OCI-LY7 (cell line): ENCODE measurements around the gene LILRB1.

Experiments
- CTCF ChIP-seq: fragments of 200-600 bp; sonication (generic); conservative IDR thresholded peaks from 2 replicates; pipeline ENCODE4 v1.5.1; 2014; ENCODE audit warnings: mild to moderate bottlenecking, antibody characterized with exemption, low read length, moderate library complexity, mixed read lengths
- EZH2phosphoT487 ChIP-seq: fragments of 200-600 bp; sonication (generic); IDR thresholded peaks from 2 replicates; pipeline ENCODE4 v1.6.1; 2018; ENCODE audit warnings: low read depth, borderline replicate concordance, mild to moderate bottlenecking, mixed run types, antibody characterized with exemption, low read length, moderate library complexity, mixed read lengths

GRCh38 chr19:54660964-54661363, 30.7 kb downstream of the LILRB1 start:
- TF ChIP-seq EZH2phosphoT487: no peak
- no peak for TF ChIP-seq CTCF
